Naive B cell (primary cell): ENCODE measurements around the gene POLN. TPM values are rescaled to one million over a fixed set of nuclear protein-coding genes. Genes with fewer than 3 reads are reported as not detected.
"Not testable (repeated sequence)": the region's sequence is repeated elsewhere in the genome, so short reads cannot be mapped to it uniquely, and the experiment has no call there.

Source experiments
- ATAC-seq, 2 donors: fragments of 150-1000 bp; cut with Tn5 transposase; 2 replicates each; pipeline ENCODE4 v1.10.0; 2021; ENCODE audit warnings: low read depth in 2 of 2, mild to moderate bottlenecking in 2 of 2, moderate library complexity in 2 of 2
- DNase-seq: peaks from one replicate; pipeline ENCODE4 v3.0.0; 2022
- H3K27ac Mint-ChIP-seq, 6 donors: one replicate each; pipeline ENCODE4 v1.8.0; 2020 to 2022; ENCODE audit warnings: mild to moderate bottlenecking in 6 of 6, mixed read lengths in 6 of 6, moderate library complexity in 5 of 6, inconsistent platforms in 2 of 6
- H3K27me3 Mint-ChIP-seq, 3 donors: one replicate each; pipeline ENCODE4 v1.8.0; 2021 to 2022; ENCODE audit warnings: mixed read lengths in 3 of 3, mild to moderate bottlenecking in 1 of 3
- H3K36me3 Mint-ChIP-seq, 2 donors: one replicate each; pipeline ENCODE4 v1.8.0; 2020 to 2022; ENCODE audit warnings: mixed read lengths in 2 of 2, inconsistent platforms in 1 of 2, mild to moderate bottlenecking in 1 of 2
- H3K4me1 Mint-ChIP-seq, 3 donors: one replicate each; pipeline ENCODE4 v1.8.0; 2020 to 2022; ENCODE audit warnings: mixed read lengths in 3 of 3, inconsistent platforms in 1 of 3, mild to moderate bottlenecking in 1 of 3, moderate library complexity in 1 of 3
- H3K4me3 Mint-ChIP-seq, 8 donors: one replicate each; pipeline ENCODE4 v1.8.0; 2020 to 2022; ENCODE audit warnings: mild to moderate bottlenecking in 8 of 8, mixed read lengths in 8 of 8, moderate library complexity in 8 of 8, inconsistent platforms in 2 of 8
- H3K9me3 Mint-ChIP-seq, 7 donors: one replicate each; pipeline ENCODE4 v1.8.0; 2020 to 2022; ENCODE audit warnings: mixed read lengths in 7 of 7, mild to moderate bottlenecking in 5 of 7, inconsistent platforms in 2 of 7, moderate library complexity in 1 of 7
- polyA plus RNA-seq, 6 donors: library from polyadenylated mRNA; unstranded; fragments of 300-500 nt; fragmentation: Illumina TruSeq; gene quantifications; one replicate each; pipeline ENCODE4 v1.2.3, GENCODE V29; 2021; ENCODE audit warnings: low read depth in 6 of 6

POLN gene
- polyA plus RNA-seq, 6 donors from 2014 or later = 0.62 to 0.79 (median 0.71) TPM; not detected in 2

DNA sequence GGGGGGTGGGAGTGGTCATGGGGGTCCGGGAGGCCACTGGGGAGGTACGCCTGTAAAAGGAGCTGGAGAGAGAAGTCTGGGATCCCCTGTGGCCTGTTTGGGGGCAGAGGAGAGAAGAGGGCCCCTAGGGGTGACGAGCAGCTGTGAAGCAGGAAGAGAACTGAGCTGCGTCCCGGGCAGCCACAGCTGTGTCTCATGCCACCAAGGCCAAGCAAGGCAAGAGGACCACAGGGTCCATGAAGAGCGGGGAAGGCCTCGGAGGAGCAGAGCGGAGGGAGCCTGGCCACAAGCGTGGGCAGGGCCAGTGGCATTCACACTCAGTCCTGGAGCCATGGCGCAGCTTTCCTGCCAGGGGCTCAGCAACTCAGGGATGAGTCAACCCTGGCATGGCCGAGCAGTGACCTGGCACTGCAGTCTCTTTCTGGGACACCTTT is 196.4 kb downstream of the POLN start:
- Mint-ChIP-seq H3K27ac (no peak overlapping the region), H3K27me3 (peaks cover 10 to 53% (median 33%) of the 10 kb centered on the region in 3 donors), H3K4me1 (peaks cover 2 to 11% (median 5%) of the 10 kb centered on the region in 3 donors), H3K4me3 (peak overlapping the region in 3 of 8 donors; percentile 29 to 54 (median 48)), H3K36me3 (no peaks in the 10 kb centered on the region), H3K9me3 (no peaks in the 10 kb centered on the region)
- DNase-seq (no peak), ATAC-seq (no peak)

DNA sequence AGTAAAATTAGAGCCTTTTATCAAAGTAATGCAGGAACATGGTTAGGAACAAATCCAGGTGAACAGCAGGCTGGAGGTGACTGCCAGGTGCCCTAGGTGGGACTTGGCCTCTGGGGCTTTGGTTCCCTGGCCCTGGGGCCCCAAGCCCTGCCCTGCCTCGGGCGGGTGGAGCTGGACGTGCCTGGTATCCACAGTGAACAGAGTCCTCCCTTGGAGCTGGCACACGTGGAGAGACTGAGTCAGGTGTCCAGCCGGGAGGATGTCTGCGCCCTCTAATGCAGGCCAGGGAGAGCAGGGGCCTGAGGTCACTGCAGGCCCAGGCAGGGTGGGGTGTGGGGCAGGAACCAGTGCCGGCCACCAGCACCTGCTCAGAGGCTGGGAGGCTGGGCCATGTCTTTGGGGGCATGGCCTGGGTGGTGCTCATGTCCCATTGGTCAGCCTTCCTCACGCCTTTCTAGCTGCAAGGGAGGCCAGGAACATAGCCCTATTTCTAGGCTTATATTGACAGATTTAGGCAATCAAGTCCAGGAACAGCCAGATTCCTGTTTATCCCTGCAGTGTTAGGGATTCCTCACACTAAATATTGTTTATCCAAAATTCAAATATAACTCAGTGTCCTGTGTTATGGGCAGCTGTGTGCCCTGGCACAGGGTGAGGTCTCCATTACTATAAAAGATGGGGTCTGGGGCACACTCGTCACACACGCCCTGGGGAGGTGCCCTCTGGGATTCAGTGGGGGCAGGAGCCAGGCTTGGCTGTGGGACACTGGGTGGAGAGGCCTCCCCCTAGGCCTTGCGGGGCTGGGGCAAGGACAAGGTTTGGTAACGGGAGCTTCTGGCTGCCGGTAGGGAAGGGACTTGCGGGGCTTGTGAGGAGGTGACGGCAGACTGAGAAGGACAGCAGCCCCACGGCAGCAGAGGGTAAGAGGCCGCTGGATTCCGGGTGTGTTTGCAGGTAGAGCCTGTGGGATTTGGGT is 197.1 kb downstream of the POLN start:
- Mint-ChIP-seq H3K27ac (no peak overlapping the region), H3K4me3 (peak overlapping the region in 3 of 8 donors; percentile 48 to 66 (median 54)), H3K9me3 (peaks cover 0 to under 1% (median 0%) of the 10 kb centered on the region in 7 donors), H3K27me3 (peaks cover 8 to 56% (median 34%) of the 10 kb centered on the region in 3 donors), H3K36me3 (peaks cover 0 to 4% of the 10 kb centered on the region in 2 donors), H3K4me1 (peaks cover 5 to 16% (median 7%) of the 10 kb centered on the region in 3 donors)
- ATAC-seq = no peak
- no peak for DNase-seq

DNA sequence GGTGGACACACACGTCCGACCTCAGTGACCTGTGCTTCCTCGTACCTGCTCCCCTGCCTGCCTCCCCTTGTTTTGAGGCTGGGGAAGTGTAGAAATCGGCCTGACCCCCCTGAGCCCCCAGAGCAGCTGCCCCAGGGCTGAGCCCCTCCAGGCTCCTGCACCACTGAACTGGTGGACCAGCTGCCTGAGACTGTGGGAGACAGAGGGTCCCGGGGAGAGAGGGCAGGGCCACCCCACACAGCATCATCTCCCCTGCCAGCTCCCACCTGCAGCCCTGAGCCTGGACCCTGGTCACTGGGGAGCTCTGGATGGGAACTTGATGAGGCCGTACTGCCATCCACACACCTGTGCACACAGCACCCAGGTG is 197.8 kb downstream of the POLN start:
- peak overlapping the region in 4 of 8 donors; percentile 32 to 65 (median 56) for H3K4me3 Mint-ChIP-seq
- ATAC-seq = no peak
- peaks cover 0 to 1% (median 0%) of the 10 kb centered on the region in 7 donors for H3K9me3 Mint-ChIP-seq
- H3K4me1 Mint-ChIP-seq = peaks cover 6 to 16% (median 9%) of the 10 kb centered on the region in 3 donors
- peaks cover 0 to 8% of the 10 kb centered on the region in 2 donors for H3K36me3 Mint-ChIP-seq
- H3K27ac Mint-ChIP-seq = no peak overlapping the region
- H3K27me3 Mint-ChIP-seq = peaks cover 5 to 55% (median 39%) of the 10 kb centered on the region in 3 donors
- no peak for DNase-seq

DNA sequence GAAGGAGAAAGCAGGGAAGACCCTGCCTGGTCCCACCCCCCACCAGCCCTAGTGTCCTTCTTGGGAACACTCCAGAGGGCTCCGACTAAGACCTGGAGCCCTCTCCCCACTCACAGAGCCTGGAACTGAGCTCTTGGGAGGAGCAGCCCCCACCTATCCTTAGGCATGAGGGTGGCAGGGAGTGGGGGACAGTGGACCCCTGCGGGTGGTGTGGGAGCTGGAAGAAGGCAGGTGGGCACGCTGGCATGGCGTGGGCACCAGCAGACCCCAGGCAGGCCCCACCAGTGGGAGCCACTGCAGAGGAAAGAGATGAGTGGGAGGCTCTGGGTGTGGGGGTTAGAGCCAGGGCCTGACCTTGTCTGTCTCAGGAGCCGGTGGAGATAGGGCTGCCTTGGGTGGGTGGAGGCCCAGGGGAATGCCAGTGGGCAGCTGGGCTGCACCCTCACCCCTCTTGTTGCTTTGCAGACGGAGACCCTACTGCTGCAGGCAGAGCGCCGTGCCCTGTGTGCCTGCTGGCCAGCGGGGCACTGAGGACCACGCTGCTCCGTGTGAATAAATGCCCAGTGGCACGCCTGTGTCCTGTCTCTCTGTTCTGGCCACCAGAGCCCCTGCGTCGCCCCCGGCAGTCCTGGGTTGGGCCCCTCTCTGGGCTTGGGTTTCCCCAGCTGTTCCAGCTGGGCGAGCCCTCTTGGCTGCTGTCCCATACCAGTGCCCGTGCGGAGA is 198.4 kb downstream of the POLN start:
- Mint-ChIP-seq H3K27ac (no peak overlapping the region), H3K4me3 (peak overlapping the region in 6 of 8 donors; percentile 32 to 90 (median 72)), H3K4me1 (peaks cover 6 to 16% (median 9%) of the 10 kb centered on the region in 3 donors), H3K9me3 (peaks cover 0 to 1% (median 0%) of the 10 kb centered on the region in 7 donors), H3K27me3 (peaks cover 5 to 58% (median 41%) of the 10 kb centered on the region in 3 donors), H3K36me3 (peaks cover 0 to 8% of the 10 kb centered on the region in 2 donors)
- DNase-seq (no peak), ATAC-seq (no peak)

DNA sequence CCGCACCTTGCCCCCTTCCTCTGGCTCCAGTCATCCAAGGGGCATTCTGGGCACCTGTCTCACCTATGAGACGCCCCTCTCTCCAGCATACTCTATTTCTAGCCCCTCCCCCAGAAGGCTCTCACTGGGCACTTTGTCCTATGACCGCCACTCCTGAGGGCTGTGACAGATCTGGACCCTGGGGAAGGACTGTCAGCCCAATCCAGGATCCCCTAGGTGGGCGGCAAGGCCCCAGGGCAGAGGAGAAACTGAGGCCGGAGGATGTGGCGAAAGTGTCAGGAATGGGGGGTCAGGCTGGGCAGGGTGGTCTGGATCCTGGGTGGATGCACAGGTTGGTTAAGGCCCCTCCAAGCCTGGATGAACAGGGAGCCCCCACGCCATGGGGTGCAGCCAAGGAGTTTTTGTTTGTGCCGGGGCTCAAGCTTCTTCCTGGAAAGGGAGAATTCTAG is 198.9 kb downstream of the POLN start:
- H3K36me3 Mint-ChIP-seq = peaks cover 0 to 8% of the 10 kb centered on the region in 2 donors
- H3K27ac Mint-ChIP-seq = peak overlapping the region in 2 of 6 donors; percentile 57 to 94
- ATAC-seq (no peak), DNase-seq (no peak)
- H3K4me3 Mint-ChIP-seq = peak overlapping the region; percentile 65 to 90 (median 80)
- peaks cover 5 to 54% (median 36%) of the 10 kb centered on the region in 3 donors for H3K27me3 Mint-ChIP-seq
- peaks cover 4 to 16% (median 9%) of the 10 kb centered on the region in 3 donors for H3K4me1 Mint-ChIP-seq
- H3K9me3 Mint-ChIP-seq = peaks cover 0 to 1% (median 0%) of the 10 kb centered on the region in 7 donors

DNA sequence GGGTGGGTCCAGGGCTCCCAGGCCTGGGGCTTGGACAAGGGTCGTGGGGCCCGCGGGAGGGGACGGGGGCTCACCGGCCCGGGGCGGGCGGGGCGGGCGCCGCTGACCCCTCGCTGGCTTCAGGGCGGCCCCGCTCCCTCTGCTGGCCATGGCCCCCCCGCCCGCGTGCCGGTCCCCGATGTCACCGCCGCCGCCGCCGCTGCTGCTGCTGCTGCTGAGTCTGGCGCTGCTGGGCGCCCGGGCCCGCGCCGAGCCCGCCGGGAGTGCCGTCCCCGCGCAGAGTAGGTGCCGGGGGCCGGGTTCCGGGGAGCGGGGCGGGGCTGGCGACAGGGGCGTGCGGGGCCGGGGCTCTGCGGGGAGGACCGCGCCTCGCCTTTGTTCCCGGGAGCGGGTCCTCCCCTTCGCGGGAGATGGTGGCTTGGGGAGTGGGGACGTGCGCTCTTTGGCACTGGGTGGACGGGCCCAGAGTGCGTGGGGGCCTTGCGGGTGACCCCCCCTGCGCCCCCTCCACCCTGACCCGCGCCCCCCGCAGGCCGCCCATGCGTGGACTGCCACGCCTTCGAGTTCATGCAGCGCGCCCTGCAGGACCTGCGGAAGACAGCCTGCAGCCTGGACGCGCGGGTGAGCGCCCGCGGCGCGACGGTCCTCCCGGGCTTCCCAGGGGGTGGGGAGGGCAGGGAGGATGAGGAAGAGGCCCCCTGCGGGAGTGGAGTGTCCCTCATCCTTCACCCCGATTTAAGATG is 199.5 kb downstream of the POLN start:
- DNase-seq = peak; percentile 34
- Mint-ChIP-seq H3K4me1 (peaks cover 4 to 16% (median 9%) of the 10 kb centered on the region in 3 donors), H3K27ac (peak overlapping the region in 2 of 6 donors; percentile 57 to 94), H3K36me3 (peaks cover 0 to 8% of the 10 kb centered on the region in 2 donors), H3K9me3 (peaks cover 0 to 1% (median 0%) of the 10 kb centered on the region in 7 donors), H3K4me3 (peak overlapping the region; percentile 71 to 92 (median 80)), H3K27me3 (peaks cover 5 to 48% (median 33%) of the 10 kb centered on the region in 3 donors)
- peak; percentile 50 to 55 for ATAC-seq

DNA sequence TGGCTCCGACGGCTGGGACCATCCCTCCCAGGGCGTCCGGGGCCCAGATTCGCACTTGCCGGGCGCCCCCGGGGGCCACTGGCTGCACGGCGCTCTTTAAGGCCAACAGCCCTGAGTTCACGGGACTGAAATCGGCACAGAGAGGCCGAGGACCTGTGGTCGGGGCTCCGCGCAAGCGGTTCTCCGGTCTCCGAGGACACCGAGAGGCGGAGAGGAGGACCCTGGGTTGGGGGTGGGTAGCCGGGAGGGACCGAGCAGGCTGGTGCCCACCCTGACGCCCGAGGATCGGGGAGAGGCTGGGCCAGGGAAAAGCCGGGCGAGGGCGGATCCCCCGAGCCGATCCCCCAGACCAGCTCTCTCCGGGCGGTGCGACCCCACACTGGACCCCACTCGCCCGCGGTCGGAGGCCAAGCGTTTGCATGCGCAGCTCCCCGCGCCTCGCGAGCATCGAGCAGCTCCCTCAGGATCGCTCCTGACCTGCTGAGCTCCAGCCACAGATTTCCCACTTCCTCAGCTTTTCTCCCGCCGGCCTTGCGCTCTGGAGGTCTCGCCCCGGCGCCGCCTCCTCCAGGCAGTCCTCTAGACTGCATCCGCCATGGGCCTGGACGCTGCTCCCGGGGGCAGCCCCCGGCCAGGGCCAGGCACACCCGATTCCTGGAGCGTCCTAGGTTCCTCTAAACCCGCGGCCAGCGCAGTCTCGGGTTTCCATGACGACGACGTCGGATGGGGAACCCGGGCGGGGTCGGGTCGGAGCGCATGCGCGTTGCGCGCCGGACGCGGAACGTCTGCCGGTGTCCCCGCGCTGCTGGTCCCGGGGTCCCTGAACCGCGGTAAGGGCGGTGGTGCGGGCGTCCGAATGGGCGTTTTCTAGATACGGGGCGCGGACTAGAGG is 200.4 kb downstream of the POLN start:
- peak overlapping the region in 2 of 6 donors; percentile 47 to 85 for H3K27ac Mint-ChIP-seq
- ATAC-seq = peak; percentile 74 to 76
- H3K9me3 Mint-ChIP-seq = peaks cover 0 to 1% (median 0%) of the 10 kb centered on the region in 7 donors
- peaks cover 4 to 16% (median 9%) of the 10 kb centered on the region in 3 donors for H3K4me1 Mint-ChIP-seq
- peaks cover 0 to 8% of the 10 kb centered on the region in 2 donors for H3K36me3 Mint-ChIP-seq
- DNase-seq = peak; percentile 81
- peaks cover 12 to 54% (median 41%) of the 10 kb centered on the region in 3 donors for H3K27me3 Mint-ChIP-seq
- peak overlapping the region; percentile 75 to 92 (median 86) for H3K4me3 Mint-ChIP-seq

DNA sequence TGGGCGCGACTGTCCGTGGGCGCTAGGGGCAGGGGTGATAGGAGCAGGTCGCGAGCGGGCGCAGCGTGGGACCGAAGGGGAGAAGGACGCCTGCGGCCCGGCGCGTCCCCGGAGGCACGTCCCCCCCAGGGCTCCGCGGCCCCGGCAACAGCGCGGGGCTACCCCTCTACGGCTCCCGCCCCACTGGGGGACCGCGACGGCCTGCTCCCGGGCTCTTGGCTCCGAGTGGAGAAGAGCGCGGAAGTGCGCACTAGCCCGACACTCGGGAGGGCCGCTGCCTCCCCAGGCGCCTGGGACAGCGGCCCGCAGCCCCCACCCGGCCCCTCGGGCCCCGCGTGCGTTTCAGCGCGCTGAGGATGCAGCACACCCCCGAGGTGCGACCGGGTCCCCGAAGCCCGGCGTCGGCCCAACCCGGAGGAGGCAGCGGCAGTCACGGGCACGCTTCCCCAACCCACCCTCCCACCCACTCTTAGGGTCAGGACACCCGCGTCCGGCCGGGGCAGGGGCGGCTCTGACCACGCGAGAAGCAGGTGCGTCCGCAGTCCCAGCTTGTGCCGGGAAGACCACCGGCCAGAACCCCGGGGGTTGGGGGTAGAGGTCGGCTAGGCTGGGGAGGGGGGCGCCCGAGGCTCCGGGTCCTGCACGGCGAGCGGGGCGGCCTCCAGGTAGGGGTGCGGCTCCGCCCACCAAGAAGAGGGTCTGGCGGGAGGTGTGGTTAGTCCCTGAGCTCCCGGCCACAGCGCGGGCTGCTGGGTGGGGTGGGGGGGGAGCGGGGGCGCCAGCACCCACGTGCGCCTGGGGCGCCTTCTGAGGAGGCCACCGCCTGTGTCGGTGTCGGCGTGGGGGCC is 201.3 kb downstream of the POLN start:
- DNase-seq = no peak
- peak in 1 of 2 donors; percentile 8 for ATAC-seq
- H3K4me1 Mint-ChIP-seq = peaks cover 4 to 16% (median 9%) of the 10 kb centered on the region in 3 donors
- peaks cover 0 to 1% (median 0%) of the 10 kb centered on the region in 7 donors for H3K9me3 Mint-ChIP-seq
- H3K36me3 Mint-ChIP-seq = peaks cover 0 to 8% of the 10 kb centered on the region in 2 donors
- peak overlapping the region in 3 of 6 donors; percentile 24 to 66 (median 45) for H3K27ac Mint-ChIP-seq
- peak overlapping the region; percentile 72 to 89 (median 84) for H3K4me3 Mint-ChIP-seq
- peaks cover 20 to 55% (median 42%) of the 10 kb centered on the region in 3 donors for H3K27me3 Mint-ChIP-seq

DNA sequence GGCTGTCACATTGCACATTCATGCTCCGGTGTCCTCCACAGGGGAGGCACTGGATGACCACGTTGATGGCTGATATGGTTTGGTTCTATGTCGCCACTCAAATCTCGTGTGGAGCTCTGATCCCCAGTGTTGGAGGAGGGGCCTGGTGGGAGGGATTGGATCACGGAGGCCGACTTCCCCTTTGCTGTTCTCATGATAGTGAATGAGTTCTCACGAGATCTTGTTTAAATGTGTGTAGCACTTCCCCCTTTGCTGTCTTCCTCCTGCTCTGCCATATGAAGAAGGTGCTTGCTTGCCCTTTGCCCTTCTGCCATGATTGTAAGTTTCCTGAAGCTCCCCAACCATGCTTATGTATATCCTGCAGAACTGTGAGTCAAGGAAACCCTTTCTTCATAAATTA is 205.1 kb downstream of the POLN start:
- no peak for ATAC-seq
- DNase-seq = no peak

DNA sequence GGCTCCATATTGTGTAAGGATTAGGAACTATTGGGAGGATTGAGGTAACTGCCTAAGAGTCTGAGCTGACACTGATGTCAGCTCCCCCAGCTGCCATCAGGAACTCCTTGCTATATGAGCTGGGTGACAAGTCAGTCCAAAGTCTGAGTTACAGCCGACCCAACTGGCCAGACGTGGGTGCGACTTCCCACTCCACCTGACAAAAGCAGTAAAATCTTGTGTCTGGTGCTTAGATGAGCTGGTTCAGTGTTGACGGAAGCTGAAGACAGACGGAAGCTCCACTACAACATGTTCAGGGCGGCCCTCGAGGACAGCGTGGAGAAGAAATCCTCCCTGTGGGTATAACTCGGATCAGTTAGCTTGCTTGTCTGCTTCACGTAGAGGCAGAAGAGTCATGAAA is 205.6 kb downstream of the POLN start:
- Mint-ChIP-seq H3K27ac (no peak overlapping the region), H3K4me1 (peaks cover 4 to 5% (median 4%) of the 10 kb centered on the region in 3 donors), H3K9me3 (peaks cover 0 to 1% (median 0%) of the 10 kb centered on the region in 7 donors), H3K4me3 (peak overlapping the region in 1 of 8 donors; percentile 26), H3K36me3 (peaks cover 0 to 8% of the 10 kb centered on the region in 2 donors), H3K27me3 (peaks cover 40 to 65% (median 55%) of the 10 kb centered on the region in 3 donors)
- ATAC-seq (no peak), DNase-seq (no peak)

More for the DNA sequence above, 205.1 kb downstream of the POLN start:
- Mint-ChIP-seq H3K27me3 (peaks cover 39 to 68% (median 53%) of the 10 kb centered on the region in 3 donors), H3K4me1 (peaks cover 4 to 10% (median 4%) of the 10 kb centered on the region in 3 donors), H3K27ac (no peak overlapping the region), H3K4me3 (no peak overlapping the region), H3K36me3 (peaks cover 0 to 8% of the 10 kb centered on the region in 2 donors), H3K9me3 (peaks cover 0 to 1% (median 0%) of the 10 kb centered on the region in 7 donors)

DNA sequence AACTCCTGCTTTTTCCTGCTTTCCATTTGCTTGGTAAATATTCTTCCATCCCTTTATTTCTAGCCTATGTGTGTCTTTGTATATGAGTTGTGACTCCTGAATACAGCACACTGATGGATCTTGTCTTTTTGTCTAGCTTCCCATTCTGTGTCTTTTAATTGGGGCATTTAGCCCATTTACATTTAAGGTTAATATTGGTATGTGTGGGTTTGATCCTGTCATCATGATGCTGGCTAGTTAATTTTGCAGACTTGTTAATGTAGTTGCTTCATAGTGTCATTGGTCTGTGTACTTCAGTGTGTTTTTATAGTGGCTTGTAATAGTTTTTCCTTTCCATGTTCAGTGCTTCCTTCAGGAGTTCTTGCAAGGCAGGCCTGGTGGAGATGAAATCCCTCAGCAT is 210.8 kb downstream of the POLN start:
- H3K9me3 Mint-ChIP-seq = peaks cover 5 to 10% (median 5%) of the 10 kb centered on the region in 7 donors
- ATAC-seq, H3K4me1 Mint-ChIP-seq, H3K36me3 Mint-ChIP-seq, H3K4me3 Mint-ChIP-seq, DNase-seq: not testable (repeated sequence)
- peaks cover 41 to 79% (median 50%) of the 10 kb centered on the region in 3 donors for H3K27me3 Mint-ChIP-seq
- peak overlapping the region in 1 of 6 donors; percentile 7 for H3K27ac Mint-ChIP-seq
